GM13977 (cell line): ENCODE data around the gene ARFRP1.

ENCODE experiments used
- DNase-seq: peaks from one replicate; pipeline ENCODE4 v3.0.0; 2012; ENCODE audit warnings: low spot score
- CTCF ChIP-seq: IDR thresholded peaks from 2 replicates; pipeline ENCODE4 v1.5.1; 2012; ENCODE audit warnings: mild to moderate bottlenecking, control low read depth; ENCODE audit not compliant: insufficient read depth; ENCODE audit errors: extremely low read depth, missing control alignments
- in situ Hi-C: fragments of 300-500 bp; cut with MboI; formaldehyde crosslinking; loops from one replicate; pipeline ENCODE4 v1.12.0; 2022; ENCODE audit warnings: low sequenced_read_pairs, low pct_unique_long_range_greater_than_20kb, mixed read lengths, inconsistent platforms; ENCODE audit not compliant: unreplicated experiment

The ARFRP1 gene

GRCh38 chr20:63751471-63752271 is 43.9 kb upstream of the ARFRP1 start:
- no peak for TF ChIP-seq CTCF
- in situ Hi-C loops, result no loop called here
- DNase-seq, result peak; percentile 27

- no peak for TF ChIP-seq CTCF
- DNase-seq, result peak; percentile 35
- in situ Hi-C loops, result no loop called here
Measured at GRCh38 chr20:63750807-63751470, 43.2 kb upstream of the ARFRP1 start.

GRCh38 chr20:63749597-63750508 is 42.1 kb upstream of the ARFRP1 start:
- no peak for TF ChIP-seq CTCF
- DNase-seq, result peak; percentile 39
- in situ Hi-C loops, result no loop called here

GRCh38 chr20:63748934-63749270 is 41.1 kb upstream of the ARFRP1 start:
- peak; percentile 31 for DNase-seq
- in situ Hi-C loops, result no loop called here
- TF ChIP-seq CTCF, result no peak

- peak; percentile 52 for DNase-seq
- in situ Hi-C loops, result no loop called here
- no peak for TF ChIP-seq CTCF
Measured at GRCh38 chr20:63748070-63748933, 40.5 kb upstream of the ARFRP1 start.
